ENCODE data around the gene CCNY.
"Not testable (repeated sequence)": the region's sequence is repeated elsewhere in the genome, so short reads cannot be mapped to it uniquely, and the experiment has no call there.

The CCNY gene

DNA sequence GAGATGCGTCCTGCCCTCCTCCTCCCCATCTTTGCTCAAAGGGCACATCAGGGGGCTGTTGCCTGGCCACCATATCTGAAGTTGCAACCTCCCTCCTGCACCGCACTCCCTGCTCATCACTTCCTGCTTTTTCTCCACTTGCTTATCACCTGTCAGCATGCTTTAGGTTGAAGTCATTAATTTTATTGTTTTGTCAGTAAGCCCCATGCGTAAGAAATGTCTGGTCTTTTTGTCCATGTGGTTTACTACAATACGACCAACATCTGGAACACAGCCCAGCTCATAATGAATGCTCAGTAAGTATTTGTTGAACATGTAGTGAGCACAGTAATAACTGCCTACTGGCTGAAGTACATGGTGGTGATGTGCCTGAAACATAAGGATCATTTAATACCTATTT lies 197.3 kb downstream of the CCNY start:
- DNase-seq (ENCODE audit: insufficient read length, low spot score) (no peak), FAIRE-seq (no peak)
- TF ChIP-seq POLR2A (IDR thresholded peaks at IDR 0.05; ENCODE audit: low read depth, low read length) (no peak), PAX5 (IDR thresholded peaks at IDR 0.05; ENCODE audit: insufficient read depth, low read length, severe bottlenecking) (no peak), POU2F2 (IDR thresholded peaks at IDR 0.05; ENCODE audit: low read depth, low read length) (no peak), POLR2AphosphoS5 (IDR thresholded peaks at IDR 0.05; ENCODE audit: low read depth, low read length) (no peak), SPI1 (IDR thresholded peaks at IDR 0.05; ENCODE audit: low read depth, low read length) (no peak), TAF1 (IDR thresholded peaks at IDR 0.05; ENCODE audit: low read depth, low read length) (no peak)

DNA sequence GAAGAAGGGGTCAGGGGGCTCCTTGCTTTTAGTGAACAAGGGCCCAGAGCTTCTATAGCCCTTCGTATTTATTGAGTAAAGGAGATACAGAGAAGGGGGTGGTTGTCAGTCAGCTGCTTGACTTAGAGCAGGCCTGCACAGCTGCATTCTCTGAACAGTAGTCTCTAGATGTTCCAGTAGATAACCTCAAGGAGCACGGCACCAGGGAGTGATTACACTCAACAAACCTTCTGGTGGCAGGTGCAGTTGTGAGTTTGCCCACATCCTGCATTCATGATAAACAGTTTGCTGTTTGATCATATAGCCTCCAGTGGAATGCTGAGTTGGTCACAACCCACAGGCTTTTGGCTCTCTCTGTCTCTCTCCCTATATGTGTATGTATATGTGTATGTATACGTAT lies 198.8 kb downstream of the CCNY start:
- TF ChIP-seq POU2F2 (IDR thresholded peaks at IDR 0.05; ENCODE audit: low read depth, low read length) (no peak), TAF1 (IDR thresholded peaks at IDR 0.05; ENCODE audit: low read depth, low read length) (no peak), POLR2AphosphoS5 (IDR thresholded peaks at IDR 0.05; ENCODE audit: low read depth, low read length) (no peak), PAX5 (IDR thresholded peaks at IDR 0.05; ENCODE audit: insufficient read depth, low read length, severe bottlenecking) (no peak), POLR2A (IDR thresholded peaks at IDR 0.05; ENCODE audit: low read depth, low read length) (no peak), SPI1 (IDR thresholded peaks at IDR 0.05; ENCODE audit: low read depth, low read length) (no peak)
- FAIRE-seq (no peak), DNase-seq (ENCODE audit: insufficient read length, low spot score) (no peak)

DNA sequence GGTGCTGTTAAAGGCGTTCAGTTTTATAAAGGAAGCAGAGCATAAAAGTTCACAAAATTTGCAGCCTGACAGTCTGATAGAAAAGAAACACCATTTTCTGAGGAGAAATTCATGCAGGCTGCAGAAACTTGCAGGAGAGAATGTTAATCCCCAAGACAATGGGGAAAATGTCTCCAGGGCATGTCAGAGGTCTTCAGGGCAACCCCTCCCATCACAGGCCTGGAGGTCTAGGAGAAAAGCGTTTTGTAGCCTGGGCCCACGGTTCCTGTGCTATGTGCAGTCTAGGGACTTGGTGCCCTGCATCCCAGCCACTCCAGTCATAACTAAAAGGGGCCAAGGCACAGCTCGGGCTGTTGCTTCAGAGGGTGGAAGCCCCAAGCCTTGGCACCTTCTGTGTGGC lies 200.5 kb downstream of the CCNY start:
- no peak for TF ChIP-seq POU2F2 (IDR thresholded peaks at IDR 0.05; ENCODE audit: low read depth, low read length)
- no peak for TF ChIP-seq POLR2A (IDR thresholded peaks at IDR 0.05; ENCODE audit: low read depth, low read length)
- DNase-seq (ENCODE audit: insufficient read length, low spot score) = no peak
- no peak for FAIRE-seq

DNA sequence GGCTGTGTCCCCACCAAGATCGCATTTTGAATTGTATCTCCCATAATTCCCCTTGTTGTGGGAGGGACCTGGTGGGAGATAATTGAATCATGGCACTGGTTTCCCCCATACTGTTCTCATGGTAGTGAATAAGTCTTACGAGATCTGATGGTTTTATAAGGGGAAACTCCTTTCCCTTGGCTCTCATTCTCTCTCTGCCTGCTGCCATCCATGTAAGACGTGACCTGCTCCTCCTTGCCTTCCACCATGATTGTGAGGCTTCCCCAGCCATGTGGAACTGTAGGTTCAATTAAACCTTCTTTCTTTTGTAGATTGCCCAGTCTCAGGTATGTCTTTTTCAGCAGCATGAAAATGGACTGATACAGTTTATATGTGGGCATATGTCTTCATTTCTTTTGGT lies 201.6 kb downstream of the CCNY start:
- not testable (repeated sequence) for FAIRE-seq; DNase-seq (ENCODE audit: insufficient read length, low spot score)

DNA sequence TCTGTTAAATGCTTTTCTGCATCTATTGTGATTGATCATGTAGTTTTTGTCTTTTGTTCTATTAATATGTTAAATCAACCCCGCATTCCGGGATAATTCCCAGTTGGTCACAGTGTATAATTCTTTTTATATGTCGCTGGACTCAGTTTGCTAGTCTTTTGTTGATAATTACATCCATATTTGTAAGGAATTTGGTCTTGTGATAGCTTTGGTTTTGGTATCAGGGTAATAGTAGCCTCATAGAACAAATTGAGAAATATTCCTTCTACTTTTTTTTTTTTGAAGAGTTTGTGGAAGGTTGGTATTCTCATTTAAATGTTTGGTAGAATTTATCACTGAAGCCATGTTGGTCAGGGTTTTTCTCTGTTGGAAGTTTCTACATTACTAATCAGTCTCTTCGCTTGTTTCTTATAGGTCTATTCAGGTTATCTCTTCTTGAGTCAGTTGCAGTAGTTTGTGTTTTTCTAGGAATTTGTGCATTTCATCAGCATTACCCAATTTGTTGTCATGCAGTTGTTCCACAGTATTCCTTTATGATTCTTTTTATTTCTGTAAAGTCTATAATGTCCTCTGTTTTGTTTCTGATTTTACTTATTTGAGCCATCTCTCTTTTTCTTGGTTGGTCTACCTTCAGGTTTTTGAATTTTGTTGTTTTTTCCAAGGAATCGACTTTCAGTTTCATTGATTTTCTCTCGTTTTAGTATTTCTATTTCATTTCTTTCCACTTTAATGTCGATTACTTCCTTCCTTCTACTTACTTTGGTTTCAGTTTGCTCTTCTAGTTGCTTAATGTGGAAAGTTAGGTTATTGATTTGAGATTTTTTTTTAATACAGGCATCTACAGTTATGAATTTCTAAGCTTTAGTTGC lies 204.2 kb downstream of the CCNY start:
- TF ChIP-seq POU2F2 (IDR thresholded peaks at IDR 0.05; ENCODE audit: low read depth, low read length) (no peak), POLR2A (IDR thresholded peaks at IDR 0.05; ENCODE audit: low read depth, low read length) (no peak), TAF1 (IDR thresholded peaks at IDR 0.05; ENCODE audit: low read depth, low read length) (no peak), PAX5 (IDR thresholded peaks at IDR 0.05; ENCODE audit: insufficient read depth, low read length, severe bottlenecking) (no peak), POLR2AphosphoS5 (IDR thresholded peaks at IDR 0.05; ENCODE audit: low read depth, low read length) (no peak), SPI1 (IDR thresholded peaks at IDR 0.05; ENCODE audit: low read depth, low read length) (no peak)
- DNase-seq (ENCODE audit: insufficient read length, low spot score) (no peak), FAIRE-seq (no peak)

DNA sequence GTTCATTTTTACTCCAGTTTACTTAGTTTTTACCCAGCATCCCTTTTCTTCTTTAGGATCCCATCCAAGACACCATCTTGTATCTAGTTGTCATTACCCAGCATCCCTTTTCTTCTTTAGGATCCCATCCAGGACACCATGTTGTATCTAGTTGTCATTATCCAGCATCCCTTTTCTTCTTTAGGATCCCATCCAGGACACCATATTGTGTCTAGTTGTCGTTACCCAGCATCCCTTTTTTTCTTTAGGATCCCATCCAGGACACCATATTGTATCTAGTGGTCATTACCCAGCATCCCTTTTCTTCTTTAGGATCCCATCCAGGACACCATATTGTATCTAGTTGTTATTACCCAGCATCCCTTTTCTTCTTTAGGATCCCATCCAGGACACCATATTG lies 205.4 kb downstream of the CCNY start:
- no peak for FAIRE-seq
- DNase-seq (ENCODE audit: insufficient read length, low spot score) = no peak
- no peak for TF ChIP-seq PAX5 (IDR thresholded peaks at IDR 0.05; ENCODE audit: insufficient read depth, low read length, severe bottlenecking)
- TF ChIP-seq POU2F2 (IDR thresholded peaks at IDR 0.05; ENCODE audit: low read depth, low read length) = no peak
- no peak for TF ChIP-seq TAF1 (IDR thresholded peaks at IDR 0.05; ENCODE audit: low read depth, low read length)
- TF ChIP-seq POLR2A (IDR thresholded peaks at IDR 0.05; ENCODE audit: low read depth, low read length) = no peak
- no peak for TF ChIP-seq POLR2AphosphoS5 (IDR thresholded peaks at IDR 0.05; ENCODE audit: low read depth, low read length)
- no peak for TF ChIP-seq SPI1 (IDR thresholded peaks at IDR 0.05; ENCODE audit: low read depth, low read length)

DNA sequence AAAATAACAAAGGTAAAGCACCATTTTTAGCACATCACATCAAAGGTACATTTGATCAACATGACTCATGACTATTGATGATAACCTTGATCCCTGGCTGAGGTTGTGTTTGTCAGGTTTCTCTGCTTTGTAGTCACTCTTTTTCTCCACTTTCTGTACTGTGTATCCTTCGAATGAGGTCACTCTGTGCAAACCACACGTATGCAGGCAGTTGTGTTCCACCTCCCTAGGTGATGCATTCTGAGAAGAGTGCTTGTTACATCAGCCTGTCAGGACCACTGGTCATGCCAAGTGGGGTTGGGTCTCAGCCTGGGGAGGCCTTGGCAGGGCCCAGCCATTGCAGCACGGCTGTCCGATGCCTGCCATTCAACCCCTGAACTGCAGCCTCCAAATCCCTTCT lies 206.0 kb downstream of the CCNY start:
- DNase-seq (ENCODE audit: insufficient read length, low spot score) (no peak), FAIRE-seq (no peak)
- no peak for TF ChIP-seq TAF1 (IDR thresholded peaks at IDR 0.05; ENCODE audit: low read depth, low read length)
- no peak for TF ChIP-seq POLR2AphosphoS5 (IDR thresholded peaks at IDR 0.05; ENCODE audit: low read depth, low read length)

DNA sequence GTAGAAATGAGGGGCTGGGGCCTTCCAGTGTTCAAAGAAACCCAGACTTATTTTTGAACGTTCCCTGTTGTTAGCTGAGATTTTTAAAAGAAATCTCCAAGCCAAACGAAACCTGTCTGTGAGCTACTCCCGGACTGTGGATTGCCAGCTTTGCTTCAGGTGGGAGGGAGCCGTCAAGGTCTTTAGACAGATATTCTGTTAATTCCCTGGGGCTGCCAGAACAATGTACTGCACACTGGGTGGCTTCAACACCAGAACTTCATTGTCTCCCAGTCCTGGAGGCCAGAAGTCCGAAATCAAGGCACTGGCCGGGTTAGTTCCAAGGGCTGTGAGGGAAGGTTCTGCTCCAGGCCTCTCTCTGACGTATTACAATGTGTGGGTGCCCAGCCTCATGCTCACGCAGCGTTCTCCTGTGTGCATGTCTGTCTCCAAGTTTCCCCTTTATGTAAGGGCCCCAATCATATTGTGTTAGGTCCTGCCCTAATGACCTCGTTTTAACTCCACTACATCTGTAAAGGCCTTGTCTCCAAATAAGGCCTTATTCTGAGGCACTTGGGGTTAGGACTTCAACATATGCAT lies 208.9 kb downstream of the CCNY start:
- TF ChIP-seq PAX5 (IDR thresholded peaks at IDR 0.05; ENCODE audit: insufficient read depth, low read length, severe bottlenecking) (no peak), SPI1 (IDR thresholded peaks at IDR 0.05; ENCODE audit: low read depth, low read length) (no peak)
- FAIRE-seq (no peak), DNase-seq (ENCODE audit: insufficient read length, low spot score) (no peak)

DNA sequence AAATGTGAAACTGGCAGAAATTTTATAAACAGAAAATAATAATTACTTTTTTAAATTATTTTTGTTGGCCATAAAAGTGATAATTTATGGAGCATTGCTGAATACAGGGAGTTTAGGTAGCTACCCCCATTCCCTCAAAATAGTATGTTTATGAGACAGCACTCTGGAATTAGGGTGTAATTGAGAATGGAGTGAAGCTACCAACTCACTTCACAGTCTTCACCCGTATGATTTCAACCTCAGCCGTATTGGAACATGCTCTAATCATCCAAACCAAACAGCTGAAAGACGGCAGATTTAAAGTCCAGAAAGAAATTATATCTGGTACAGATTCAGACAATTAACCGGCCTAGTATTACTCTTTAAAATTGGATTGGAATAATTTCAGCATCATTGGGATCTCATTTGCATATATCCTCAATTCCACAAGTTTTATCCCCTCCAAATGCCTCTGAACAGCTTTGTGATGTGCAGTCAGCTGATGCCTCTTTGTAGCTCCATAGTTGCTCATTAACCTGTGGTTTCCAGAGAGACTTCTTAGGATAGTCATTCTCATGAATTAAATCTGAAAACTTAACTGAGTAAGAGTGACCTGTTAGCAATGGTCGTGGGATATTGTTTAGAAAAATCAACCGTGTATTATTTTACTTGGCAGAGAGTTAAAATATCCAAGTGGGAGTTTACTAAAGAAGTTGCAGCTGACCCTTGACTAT lies 209.7 kb downstream of the CCNY start:
- FAIRE-seq (no peak), DNase-seq (ENCODE audit: insufficient read length, low spot score) (no peak)
- TF ChIP-seq POLR2AphosphoS5 (IDR thresholded peaks at IDR 0.05; ENCODE audit: low read depth, low read length) (no peak), SPI1 (IDR thresholded peaks at IDR 0.05; ENCODE audit: low read depth, low read length) (no peak), PAX5 (IDR thresholded peaks at IDR 0.05; ENCODE audit: insufficient read depth, low read length, severe bottlenecking) (no peak), POLR2A (IDR thresholded peaks at IDR 0.05; ENCODE audit: low read depth, low read length) (no peak), TAF1 (IDR thresholded peaks at IDR 0.05; ENCODE audit: low read depth, low read length) (no peak), POU2F2 (IDR thresholded peaks at IDR 0.05; ENCODE audit: low read depth, low read length) (no peak)

DNA sequence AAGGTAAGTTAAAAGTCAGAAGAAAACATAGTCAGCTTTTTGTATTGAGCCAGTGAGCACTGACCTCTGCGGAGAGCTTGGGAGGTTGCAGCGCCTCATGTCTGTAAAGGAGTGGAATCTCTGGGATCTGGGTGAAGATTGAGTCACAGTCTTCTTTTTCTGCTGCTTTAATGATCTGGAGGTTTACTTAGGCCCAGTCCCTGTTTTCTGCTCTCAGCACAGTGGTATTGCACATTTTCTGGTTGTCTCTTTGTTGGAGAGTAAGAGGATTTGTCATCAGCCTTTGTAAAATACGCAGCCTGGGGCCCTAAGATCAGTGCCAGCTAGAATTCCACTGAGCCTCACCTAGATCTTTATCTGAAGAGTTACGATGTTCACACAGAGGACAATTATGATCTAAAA lies 210.5 kb downstream of the CCNY start:
- DNase-seq (ENCODE audit: insufficient read length, low spot score) (no peak), FAIRE-seq (no peak)
- no peak for TF ChIP-seq PAX5 (IDR thresholded peaks at IDR 0.05; ENCODE audit: insufficient read depth, low read length, severe bottlenecking)
- no peak for TF ChIP-seq SPI1 (IDR thresholded peaks at IDR 0.05; ENCODE audit: low read depth, low read length)
- TF ChIP-seq POLR2AphosphoS5 (IDR thresholded peaks at IDR 0.05; ENCODE audit: low read depth, low read length) = no peak
- no peak for TF ChIP-seq TAF1 (IDR thresholded peaks at IDR 0.05; ENCODE audit: low read depth, low read length)
- TF ChIP-seq POU2F2 (IDR thresholded peaks at IDR 0.05; ENCODE audit: low read depth, low read length) = no peak
- no peak for TF ChIP-seq POLR2A (IDR thresholded peaks at IDR 0.05; ENCODE audit: low read depth, low read length)

Data from GM12891 (cell line).